Measurements from ENCODE around the gene DNAH17.

GRCh38 chr17:78428836-78429617, 148.2 kb downstream of the DNAH17 start:
- TF ChIP-seq RFX5 (IDR thresholded peaks at IDR 0.05; ENCODE audit: low read depth, low read length), result no peak
- no peak for TF ChIP-seq CTCF (CRISPR knock-in tag; IDR thresholded peaks at IDR 0.05)
- TF ChIP-seq EZH2 (conservative IDR thresholded peaks at IDR 0.05; ENCODE audit: low read depth, low read length), result no peak
- TF ChIP-seq CEBPZ (IDR thresholded peaks at IDR 0.05; ENCODE audit: low read length), result no peak
- no peak for TF ChIP-seq TCF12 (IDR thresholded peaks at IDR 0.05)
- TF ChIP-seq TCF12 (CRISPR knock-in tag; IDR thresholded peaks at IDR 0.05), result no peak
- no peak for TF ChIP-seq HOMEZ (CRISPR knock-in tag; IDR thresholded peaks at IDR 0.05; ENCODE audit: low read depth)
- TF ChIP-seq ZNF580 (CRISPR knock-in tag; IDR thresholded peaks at IDR 0.05; ENCODE audit: borderline replicate concordance, low read depth), result no peak
- TF ChIP-seq GLMP (CRISPR knock-in tag; IDR thresholded peaks at IDR 0.05; ENCODE audit: borderline replicate concordance), result no peak

Measured in HepG2 (cell line).